Neural crest cell (in vitro differentiated cells): ENCODE measurements around the gene RBM25. TPM values are rescaled to one million over a fixed set of nuclear protein-coding genes. Genes with fewer than 3 reads are reported as not detected.

Experiments used
- DNase-seq: peaks from one replicate; pipeline ENCODE4 v3.0.0; 2021; ENCODE audit warnings: low read depth, mixed read lengths, low spot score
- H3K27ac Mint-ChIP-seq: one replicate; pipeline ENCODE4 v1.8.0; 2021; ENCODE audit warnings: mild to moderate bottlenecking, mixed read lengths; ENCODE audit not compliant: unreplicated experiment
- H3K27me3 Mint-ChIP-seq: 2 replicates; pipeline ENCODE4 v1.8.0; 2021; ENCODE audit warnings: low read depth, mild to moderate bottlenecking, mixed read lengths
- H3K36me3 Mint-ChIP-seq: 2 replicates; pipeline ENCODE4 v1.8.0; 2021; ENCODE audit warnings: low read depth, mild to moderate bottlenecking, mixed read lengths
- H3K4me1 Mint-ChIP-seq: 2 replicates; pipeline ENCODE4 v1.8.0; 2021; ENCODE audit warnings: mixed read lengths
- H3K4me3 Mint-ChIP-seq: one replicate; pipeline ENCODE4 v1.8.0; 2021; ENCODE audit warnings: mild to moderate bottlenecking, mixed read lengths
- H3K9me3 Mint-ChIP-seq: 2 replicates; pipeline ENCODE4 v1.8.0; 2021; ENCODE audit warnings: mixed read lengths
- CTCF ChIP-seq: fragments of 200-600 bp; sonication (generic); conservative IDR thresholded peaks from 2 replicates; pipeline ENCODE4 v1.5.0; 2021; ENCODE audit warnings: antibody characterized with exemption, mild to moderate bottlenecking
- total RNA-seq: library from RNA; stranded (reverse); gene quantifications from 2 replicates; pipeline ENCODE4 v1.2.1, GENCODE V29; 2021

The RBM25 gene
- total RNA-seq, 1 donor from 2014 or later, result 117 TPM

- no peak overlapping the region for H3K4me3 Mint-ChIP-seq
- H3K36me3 Mint-ChIP-seq, result peaks cover 7% of the 10 kb centered on the region
- H3K27me3 Mint-ChIP-seq, result no peaks in the 10 kb centered on the region
- no peaks in the 10 kb centered on the region for H3K9me3 Mint-ChIP-seq
- H3K27ac Mint-ChIP-seq, result no peak overlapping the region
- peaks cover 37% of the 10 kb centered on the region for H3K4me1 Mint-ChIP-seq
- no peak for TF ChIP-seq CTCF
- no peak for DNase-seq
These were observed 83.9 kb downstream of the RBM25 start for GRCh38 chr14:73142216-73142615.

- peaks cover 3% of the 10 kb centered on the region for H3K36me3 Mint-ChIP-seq
- no peaks in the 10 kb centered on the region for H3K9me3 Mint-ChIP-seq
- H3K27ac Mint-ChIP-seq, result no peak overlapping the region
- no peaks in the 10 kb centered on the region for H3K27me3 Mint-ChIP-seq
- TF ChIP-seq CTCF, result no peak
- no peak for DNase-seq
- H3K4me1 Mint-ChIP-seq, result peaks cover 36% of the 10 kb centered on the region
- H3K4me3 Mint-ChIP-seq, result peak overlapping the region; percentile 16
These were observed 84.7 kb downstream of the RBM25 start for GRCh38 chr14:73143003-73143402.

GRCh38 chr14:73143617-73144016 is 85.3 kb downstream of the RBM25 start:
- DNase-seq, result no peak
- H3K9me3 Mint-ChIP-seq, result no peaks in the 10 kb centered on the region
- H3K27ac Mint-ChIP-seq, result no peak overlapping the region
- H3K27me3 Mint-ChIP-seq, result no peaks in the 10 kb centered on the region
- no peak for TF ChIP-seq CTCF
- H3K4me1 Mint-ChIP-seq, result peaks cover 36% of the 10 kb centered on the region
- H3K36me3 Mint-ChIP-seq, result peaks cover 3% of the 10 kb centered on the region
- no peak overlapping the region for H3K4me3 Mint-ChIP-seq

- H3K36me3 Mint-ChIP-seq, result peaks cover 3% of the 10 kb centered on the region
- H3K4me1 Mint-ChIP-seq, result peaks cover 36% of the 10 kb centered on the region
These were observed 87.0 kb downstream of the RBM25 start for GRCh38 chr14:73145371-73145770.

GRCh38 chr14:73146111-73146510 is 87.8 kb downstream of the RBM25 start:
- H3K36me3 Mint-ChIP-seq, result peaks cover under 1% of the 10 kb centered on the region
- no peaks in the 10 kb centered on the region for H3K27me3 Mint-ChIP-seq
- no peak overlapping the region for H3K4me3 Mint-ChIP-seq
- no peak for DNase-seq
- H3K27ac Mint-ChIP-seq, result no peak overlapping the region
- H3K4me1 Mint-ChIP-seq, result peaks cover 29% of the 10 kb centered on the region
- no peak for TF ChIP-seq CTCF
- no peaks in the 10 kb centered on the region for H3K9me3 Mint-ChIP-seq

More at GRCh38 chr14:73145371-73145770, 87.0 kb downstream of the RBM25 start:
- H3K27ac Mint-ChIP-seq, result no peak overlapping the region
- no peaks in the 10 kb centered on the region for H3K27me3 Mint-ChIP-seq
- no peak overlapping the region for H3K4me3 Mint-ChIP-seq
- H3K9me3 Mint-ChIP-seq, result no peaks in the 10 kb centered on the region
- no peak for TF ChIP-seq CTCF
- no peak for DNase-seq

- no peak overlapping the region for H3K27ac Mint-ChIP-seq
- H3K4me1 Mint-ChIP-seq, result peaks cover 11% of the 10 kb centered on the region
- no peaks in the 10 kb centered on the region for H3K9me3 Mint-ChIP-seq
- H3K4me3 Mint-ChIP-seq, result no peak overlapping the region
- H3K36me3 Mint-ChIP-seq, result no peaks in the 10 kb centered on the region
- TF ChIP-seq CTCF, result no peak
- DNase-seq, result no peak
- no peaks in the 10 kb centered on the region for H3K27me3 Mint-ChIP-seq
These were observed 91.4 kb downstream of the RBM25 start for GRCh38 chr14:73149753-73150152.
